B cell (primary cell): Measurements from ENCODE around the gene VCL. TPM values are rescaled to one million over a fixed set of nuclear protein-coding genes. Genes with fewer than 3 reads are reported as not detected.

Experiments used
- ATAC-seq: fragments of 200-7000 bp; cut with Tn5 transposase; one replicate; pipeline ENCODE4 v1.10.0; 2021; ENCODE audit warnings: low read depth, mild to moderate bottlenecking, moderate number of reproducible peaks, moderate library complexity
- CTCF ChIA-PET: fragments of 350-600 bp; sonication (Branson Sonifier 250); formaldehyde crosslinking; loops from one replicate; lab custom pipeline; 2021; ENCODE audit warnings: antibody characterized with exemption, inconsistent platforms; lab: Charles Lee
- POLR2A ChIA-PET: fragments of 350-600 bp; sonication (Branson Sonifier 250); formaldehyde crosslinking; loops from one replicate; lab custom pipeline; 2021; ENCODE audit warnings: antibody characterized with exemption; lab: Charles Lee
- DNase-seq: peaks from one replicate; pipeline ENCODE4 v3.0.0; 2013
- H2AFZ ChIP-seq: 2 replicates; pipeline ENCODE4 v1.6.1; 2012; ENCODE audit warnings: mild to moderate bottlenecking, low read depth, low read length; ENCODE audit not compliant: insufficient read depth, poor library complexity, severe bottlenecking
- H3K27ac ChIP-seq, 2 donors: 1 replicate in 1 of 2; 2 replicates in 1 of 2; pipeline ENCODE4 v1.5.1; 2012 to 2013; ENCODE audit warnings: low read length in 2 of 2, mild to moderate bottlenecking in 2 of 2, moderate library complexity in 1 of 2
- H3K27me3 ChIP-seq, 4 experiments: fragments of 200-600 bp in 1 of 4; sonication (generic) in 1 of 4; replicated peaks in 1 of 4; 1 replicate in 2 of 4; 2 replicates in 2 of 4; pipeline versions ENCODE4 v1.6.1 to v1.7.0; 2013 to 2016; ENCODE audit warnings: low read length in 3 of 4, mild to moderate bottlenecking in 2 of 4, mixed read lengths in 1 of 4, moderate library complexity in 1 of 4; ENCODE audit not compliant: insufficient read depth in 4 of 4, control insufficient read depth in 3 of 4; ENCODE audit errors: control extremely low read depth in 1 of 4
- H3K36me3 ChIP-seq, 2 experiments: replicated peaks in 1 of 2; 1 replicate in 1 of 2; 2 replicates in 1 of 2; pipeline versions ENCODE4 v1.6.1 to v1.7.1; 2013; ENCODE audit warnings: low read length in 1 of 2; ENCODE audit not compliant: insufficient read depth in 2 of 2, control insufficient read depth in 1 of 2; ENCODE audit errors: control extremely low read depth in 1 of 2, extremely low read depth in 1 of 2
- H3K4me1 ChIP-seq, 2 donors: fragments of 200-600 bp in 1 of 2; sonication (generic) in 1 of 2; 1 replicate in 1 of 2; 2 replicates in 1 of 2; pipeline versions ENCODE4 v1.5.1 to v1.6.1; 2013 to 2017; ENCODE audit warnings: low read length in 2 of 2; ENCODE audit not compliant: control insufficient read depth in 2 of 2, insufficient read depth in 2 of 2
- H3K4me2 ChIP-seq: replicated peaks from 2 replicates; pipeline ENCODE3; 2012; ENCODE audit warnings: mild to moderate bottlenecking, low read depth, low read length; ENCODE audit not compliant: poor library complexity, severe bottlenecking
- H3K4me3 ChIP-seq, 5 experiments: fragments of 200-600 bp in 1 of 5; sonication (generic) in 1 of 5; 1 replicate in 3 of 5; 2 replicates in 2 of 5; pipeline versions ENCODE4 v1.5.1 to v1.7.0; 2011 to 2016; ENCODE audit warnings: low read length in 4 of 5, mild to moderate bottlenecking in 4 of 5, low read depth in 2 of 5, control low read depth in 1 of 5, moderate library complexity in 1 of 5; ENCODE audit not compliant: insufficient read depth in 1 of 5; ENCODE audit errors: control extremely low read depth in 1 of 5, extremely low read depth in 1 of 5
- H3K79me2 ChIP-seq: fragments of 200-600 bp; sonication (generic); one replicate; pipeline ENCODE4 v1.6.0; 2016; ENCODE audit warnings: low read length; ENCODE audit not compliant: control insufficient read depth, insufficient read depth
- H3K9ac ChIP-seq: fragments of 200-600 bp; sonication (generic); 2 replicates; pipeline ENCODE4 v1.6.1; 2017; ENCODE audit warnings: mild to moderate bottlenecking, low read length, moderate library complexity
- H3K9me3 ChIP-seq, 3 donors: one replicate each; pipeline versions ENCODE4 v1.6.1 to v1.7.1; 2013; ENCODE audit warnings: low read length in 2 of 3; ENCODE audit not compliant: control insufficient read depth in 2 of 3, insufficient read depth in 1 of 3; ENCODE audit errors: control extremely low read depth in 1 of 3
- H4K20me1 ChIP-seq: 2 replicates; pipeline ENCODE4 v1.6.0; 2012; ENCODE audit warnings: mild to moderate bottlenecking, low read length; ENCODE audit not compliant: insufficient read depth, control insufficient read depth, poor library complexity, severe bottlenecking
- H3K27ac Mint-ChIP-seq: one replicate; pipeline ENCODE4 v1.8.0; 2021; ENCODE audit warnings: mixed read lengths
- H3K27me3 Mint-ChIP-seq: one replicate; pipeline ENCODE4 v1.8.0; 2021; ENCODE audit warnings: mixed read lengths
- H3K4me1 Mint-ChIP-seq: one replicate; pipeline ENCODE4 v1.8.0; 2021; ENCODE audit warnings: mixed read lengths
- H3K4me3 Mint-ChIP-seq: one replicate; pipeline ENCODE4 v1.8.0; 2021; ENCODE audit warnings: mixed read lengths
- H3K9me3 Mint-ChIP-seq: one replicate; pipeline ENCODE4 v1.8.0; 2022; ENCODE audit warnings: mixed read lengths; ENCODE audit not compliant: insufficient read depth
- CTCF ChIP-seq: fragments of 200-600 bp; IDR thresholded peaks from one replicate; pipeline ENCODE4 v1.8.0; 2022; ENCODE audit warnings: antibody characterized with exemption, mild to moderate bottlenecking
- EZH2 ChIP-seq: IDR thresholded peaks from 2 replicates; pipeline ENCODE4 v1.6.1; 2012; ENCODE audit warnings: borderline replicate concordance, low read depth, mild to moderate bottlenecking, moderate library complexity, low read length; ENCODE audit not compliant: insufficient read depth, poor library complexity, severe bottlenecking
- WGBS: methylation state at CpG from one replicate; pipeline ENCODE4 v1.1.5; 2013; ENCODE audit warnings: missing lambda C conversion rate; ENCODE audit not compliant: insufficient coverage; 5-methylcytosine and 5-hydroxymethylcytosine counted together
- intact Hi-C: fragments of 100-400 bp; cut with micrococcal nuclease; formaldehyde crosslinking; loops from one replicate; pipeline ENCODE4 v1.10.0; 2022
- polyA plus RNA-seq: library from polyadenylated mRNA; depleted of rRNA; stranded (reverse); fragments of >200 nt; gene quantifications from 2 replicates; pipeline ENCODE4 v1.2.3, GENCODE V29; 2012
- total RNA-seq, 2 donors: library from RNA; stranded (reverse); fragments of 120-200 nt in 1 of 2; gene quantifications; 1 replicate in 1 of 2; 2 replicates in 1 of 2; pipeline versions ENCODE4 v1.2.3 to v1.2.4, GENCODE V29; 2013 to 2022

Gene VCL
- total and polyA plus RNA-seq, 2 donors (not counting 1 experiment from before 2014, with no cell fraction given): 13.1 to 29.8 TPM

- Histone ChIP-seq H3K79me2 (peaks cover 13% of the 10 kb centered on the region), H2AFZ (no peak overlapping the region), H3K4me2 (no peak overlapping the region), H3K9me3 (peaks cover 0 to 3% (median 0%) of the 10 kb centered on the region in 3 donors), H3K36me3 (no peaks in the 10 kb centered on the region), H4K20me1 (no peaks in the 10 kb centered on the region), H3K4me3 (no peak overlapping the region), H3K9ac (no peak overlapping the region), H3K27ac (no peak overlapping the region), H3K4me1 (peaks cover 5 to 12% of the 10 kb centered on the region in 2 donors), H3K27me3 (no peaks in the 10 kb centered on the region)
- intact Hi-C loops: no loop called here
- H3K27me3 Mint-ChIP-seq: no peaks in the 10 kb centered on the region
- no peak for TF ChIP-seq CTCF
- TF ChIP-seq EZH2: no peak
- ChIA-PET POLR2A (no interaction called here), CTCF (interaction anchor here (0.7 to 1.5 kb wide), 4 partner anchors 16 to 160 kb away, joined by 3 to 8 read pairs (median 3); no protein-coding TSS in a partner anchor)
- no peak for ATAC-seq
- no peaks in the 10 kb centered on the region for H3K9me3 Mint-ChIP-seq
- no peak overlapping the region for H3K4me3 Mint-ChIP-seq
- DNase-seq: no peak
- WGBS: no CpG with 5 or more reads among the region's 1 CpG
- H3K4me1 Mint-ChIP-seq: peaks cover 23% of the 10 kb centered on the region
- H3K27ac Mint-ChIP-seq: no peak overlapping the region
Observed at GRCh38 chr10:74050653-74051052, 52.7 kb downstream of the VCL start.

DNA sequence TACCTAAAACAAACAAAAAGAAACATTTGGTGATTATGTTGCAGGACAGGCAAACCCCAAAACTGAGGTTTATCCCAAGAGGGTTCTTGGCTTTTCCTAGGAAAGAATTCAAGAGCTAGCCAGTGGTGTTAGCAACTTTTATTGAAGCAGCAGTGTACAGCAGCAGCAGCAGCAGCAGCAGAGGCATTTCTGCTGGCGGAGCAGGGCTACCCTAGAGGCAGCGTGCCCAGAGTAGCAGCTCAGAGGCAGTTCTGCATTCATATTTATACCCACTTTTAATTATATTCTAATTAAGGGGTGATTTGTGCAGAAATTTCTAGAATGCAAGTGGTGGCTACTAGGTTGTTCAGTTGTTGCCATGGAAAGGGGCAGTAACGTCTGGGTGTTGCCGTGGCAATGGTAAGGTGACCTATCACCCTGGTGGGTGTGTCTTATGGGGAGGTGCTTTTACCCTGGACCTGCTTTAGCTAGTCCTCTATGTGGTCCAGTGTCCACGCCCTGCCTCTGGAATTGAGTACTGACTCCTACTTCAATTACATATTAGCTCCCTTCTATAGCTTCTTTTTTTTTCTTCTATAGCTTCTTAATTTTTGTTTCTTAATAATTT is 53.9 kb downstream of the VCL start:
- Histone ChIP-seq H4K20me1 (no peaks in the 10 kb centered on the region), H3K36me3 (no peaks in the 10 kb centered on the region), H3K4me1 (peaks cover 5 to 11% of the 10 kb centered on the region in 2 donors), H3K9me3 (peaks cover 0 to 3% (median 0%) of the 10 kb centered on the region in 3 donors), H3K4me2 (no peak overlapping the region), H3K27ac (no peak overlapping the region), H3K9ac (no peak overlapping the region), H2AFZ (no peak overlapping the region), H3K79me2 (peaks cover 6% of the 10 kb centered on the region), H3K4me3 (no peak overlapping the region), H3K27me3 (no peaks in the 10 kb centered on the region)
- H3K4me3 Mint-ChIP-seq: no peak overlapping the region
- TF ChIP-seq EZH2 (no peak), CTCF (no peak)
- no peak for DNase-seq
- H3K4me1 Mint-ChIP-seq: peaks cover 25% of the 10 kb centered on the region
- no peaks in the 10 kb centered on the region for H3K9me3 Mint-ChIP-seq
- POLR2A ChIA-PET: no interaction called here
- no peak overlapping the region for H3K27ac Mint-ChIP-seq
- intact Hi-C loops: no loop called here
- no peak for ATAC-seq
- no peaks in the 10 kb centered on the region for H3K27me3 Mint-ChIP-seq
- WGBS: 100% methylated on average over 2 of the region's 5 CpGs
- CTCF ChIA-PET: interaction anchor here (0.9 to 1.9 kb wide), 4 partner anchors 11 to 166 kb away, joined by 3 to 6 read pairs (median 3); no protein-coding TSS in a partner anchor
